SK-N-MC (cell line): Measurements from ENCODE around the gene SVOP.

Experiments
- EZH2 ChIP-seq: fragments of 200-600 bp; sonication (generic); IDR thresholded peaks from one replicate; pipeline ENCODE4 v1.6.1; 2017; ENCODE audit warnings: antibody characterized with exemption
- POLR2AphosphoS5 ChIP-seq: IDR thresholded peaks from 2 replicates; pipeline ENCODE4 v1.6.1; 2012; ENCODE audit warnings: mild to moderate bottlenecking, low read depth, low read length, borderline replicate concordance

DNA sequence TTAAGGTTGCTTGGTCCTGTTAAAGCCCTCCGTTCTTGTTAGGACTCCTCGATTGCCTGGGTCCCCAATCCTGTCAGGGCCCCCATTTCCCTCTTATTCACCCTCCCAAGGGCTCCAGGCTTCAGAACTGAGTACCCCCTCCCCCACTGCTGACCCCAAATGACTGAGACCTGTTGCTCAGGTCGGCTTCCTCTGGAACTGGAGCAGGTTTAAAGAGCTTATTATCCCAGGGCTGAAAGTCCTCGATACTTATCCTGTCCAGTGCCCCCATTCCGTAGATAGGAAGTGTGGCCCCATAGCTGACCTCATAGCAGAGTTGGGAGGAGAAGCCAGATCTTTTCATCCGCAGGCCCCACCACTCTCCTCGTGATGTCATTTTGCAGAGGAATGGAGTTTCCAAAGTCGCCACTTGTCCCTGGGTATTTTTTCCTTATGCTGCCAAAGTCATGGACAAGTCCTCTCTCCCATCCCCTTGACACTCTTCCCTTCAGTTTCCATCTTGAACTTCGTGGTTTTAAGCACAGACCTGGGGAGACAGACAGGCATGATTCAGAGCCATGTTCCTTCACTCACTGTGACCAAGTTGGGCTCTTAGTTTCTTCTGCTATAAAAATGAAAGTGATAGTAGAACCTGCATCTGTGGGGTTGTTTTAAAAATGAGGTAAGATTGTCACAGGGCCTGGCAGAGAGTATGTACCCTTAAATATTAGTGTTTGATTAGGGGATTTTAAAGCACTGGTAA lies 32.7 kb upstream of the SVOP start:
- TF ChIP-seq POLR2AphosphoS5: no peak
- no peak for TF ChIP-seq EZH2
